HL-60 (cell line): ENCODE results near the gene STUM.

Source experiments
- DNase-seq, 2 experiments: peaks; one replicate each; pipeline ENCODE4 v3.0.0-alpha.2; 2010 to 2020; ENCODE audit warnings: low read depth in 1 of 2, low spot score in 1 of 2
- H3K27ac ChIP-seq: fragments of 250-450 bp; sonication (Bioruptor Pico); replicated peaks from 2 replicates; pipeline ENCODE4 v1.5.1; 2020; ENCODE audit warnings: mild to moderate bottlenecking, moderate library complexity
- H3K27me3 ChIP-seq: fragments of 250-450 bp; sonication (Bioruptor Pico); 2 replicates; pipeline ENCODE4 v1.5.1; 2021; ENCODE audit warnings: mild to moderate bottlenecking, moderate library complexity; ENCODE audit not compliant: insufficient read depth, poor library complexity, severe bottlenecking
- H3K4me3 ChIP-seq: replicated peaks from 2 replicates; pipeline ENCODE4 v1.5.1; 2011; ENCODE audit warnings: mild to moderate bottlenecking, control low read depth, low read length; ENCODE audit not compliant: insufficient read depth
- CTCF ChIP-seq: IDR thresholded peaks from one replicate; pipeline ENCODE4 v1.5.1; 2011; ENCODE audit warnings: low read length, control low read depth, inconsistent platforms; ENCODE audit not compliant: insufficient read depth
- GABPA ChIP-seq: IDR thresholded peaks from 2 replicates; pipeline ENCODE4 v1.6.1; 2012; ENCODE audit warnings: low read depth
- POLR2AphosphoS5 ChIP-seq: IDR thresholded peaks from 2 replicates; pipeline ENCODE4 v1.6.1; 2012; ENCODE audit warnings: low read depth
- REST ChIP-seq: IDR thresholded peaks from 2 replicates; pipeline ENCODE4 v1.6.1; 2012; ENCODE audit warnings: low read depth; ENCODE audit not compliant: insufficient replicate concordance
- SPI1 ChIP-seq: IDR thresholded peaks from 2 replicates; pipeline ENCODE4 v1.6.1; 2012; ENCODE audit warnings: low read depth, mild to moderate bottlenecking, borderline replicate concordance

Gene STUM

GRCh38 chr1:226553924-226554282, 5.3 kb downstream of the STUM start:
- Histone ChIP-seq H3K4me3 (no peak overlapping the region), H3K27ac (no peak overlapping the region), H3K27me3 (peaks cover 57% of the 10 kb centered on the region)
- no peak for DNase-seq
- TF ChIP-seq REST = no peak
- TF ChIP-seq SPI1 = no peak
- no peak for TF ChIP-seq GABPA
- no peak for TF ChIP-seq POLR2AphosphoS5
- TF ChIP-seq CTCF = no peak

GRCh38 chr1:226555092-226555491, 6.5 kb downstream of the STUM start:
- peaks cover 45% of the 10 kb centered on the region for H3K27me3 ChIP-seq

GRCh38 chr1:226557424-226557823, 8.9 kb downstream of the STUM start:
- Histone ChIP-seq H3K27me3 (peaks cover 27% of the 10 kb centered on the region), H3K4me3 (no peak overlapping the region), H3K27ac (no peak overlapping the region)
- no peak for DNase-seq
- TF ChIP-seq POLR2AphosphoS5 = no peak
- no peak for TF ChIP-seq REST
- no peak for TF ChIP-seq GABPA
- TF ChIP-seq SPI1 = no peak
- TF ChIP-seq CTCF = no peak

More at GRCh38 chr1:226555092-226555491, 6.5 kb downstream of the STUM start:
- TF ChIP-seq SPI1 = no peak
- TF ChIP-seq GABPA = no peak
- TF ChIP-seq CTCF = no peak
- TF ChIP-seq POLR2AphosphoS5 = no peak
- no peak for DNase-seq
- Histone ChIP-seq H3K4me3 (no peak overlapping the region), H3K27ac (no peak overlapping the region)

GRCh38 chr1:226558036-226558650, 9.6 kb downstream of the STUM start:
- DNase-seq = no peak
- Histone ChIP-seq H3K4me3 (no peak overlapping the region), H3K27me3 (peaks cover 25% of the 10 kb centered on the region), H3K27ac (no peak overlapping the region)
- TF ChIP-seq POLR2AphosphoS5 (no peak), SPI1 (no peak), CTCF (no peak), REST (no peak), GABPA (no peak)
